ENCODE measurements around the gene KCNK3.

- TF ChIP-seq, protein P1, sequence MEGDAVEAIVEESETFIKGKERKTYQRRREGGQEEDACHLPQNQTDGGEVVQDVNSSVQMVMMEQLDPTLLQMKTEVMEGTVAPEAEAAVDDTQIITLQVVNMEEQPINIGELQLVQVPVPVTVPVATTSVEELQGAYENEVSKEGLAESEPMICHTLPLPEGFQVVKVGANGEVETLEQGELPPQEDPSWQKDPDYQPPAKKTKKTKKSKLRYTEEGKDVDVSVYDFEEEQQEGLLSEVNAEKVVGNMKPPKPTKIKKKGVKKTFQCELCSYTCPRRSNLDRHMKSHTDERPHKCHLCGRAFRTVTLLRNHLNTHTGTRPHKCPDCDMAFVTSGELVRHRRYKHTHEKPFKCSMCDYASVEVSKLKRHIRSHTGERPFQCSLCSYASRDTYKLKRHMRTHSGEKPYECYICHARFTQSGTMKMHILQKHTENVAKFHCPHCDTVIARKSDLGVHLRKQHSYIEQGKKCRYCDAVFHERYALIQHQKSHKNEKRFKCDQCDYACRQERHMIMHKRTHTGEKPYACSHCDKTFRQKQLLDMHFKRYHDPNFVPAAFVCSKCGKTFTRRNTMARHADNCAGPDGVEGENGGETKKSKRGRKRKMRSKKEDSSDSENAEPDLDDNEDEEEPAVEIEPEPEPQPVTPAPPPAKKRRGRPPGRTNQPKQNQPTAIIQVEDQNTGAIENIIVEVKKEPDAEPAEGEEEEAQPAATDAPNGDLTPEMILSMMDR (IDR thresholded peaks at IDR 0.05) = no peak
- TF ChIP-seq POLR2AphosphoS5 (IDR thresholded peaks at IDR 0.05) = no peak
- no peak for TF ChIP-seq POLR2A (IDR thresholded peaks at IDR 0.05; ENCODE audit: low read depth)
- no peak for TF ChIP-seq EP300 (IDR thresholded peaks at IDR 0.05)
Measured at GRCh38 chr2:26716340-26716739, 23.8 kb downstream of the KCNK3 start.
